ENCODE measurements around the gene TWIST2. TPM values are rescaled to one million over a fixed set of nuclear protein-coding genes. Genes with fewer than 3 reads are reported as not detected.

The TWIST2 gene
- total RNA-seq, 1 experiment from 2014 or later, result 5.0 TPM

- CTCF ChIA-PET, result no interaction called here
These were observed 24.9 kb downstream of the TWIST2 start for GRCh38 chr2:238872628-238873380.

DNA sequence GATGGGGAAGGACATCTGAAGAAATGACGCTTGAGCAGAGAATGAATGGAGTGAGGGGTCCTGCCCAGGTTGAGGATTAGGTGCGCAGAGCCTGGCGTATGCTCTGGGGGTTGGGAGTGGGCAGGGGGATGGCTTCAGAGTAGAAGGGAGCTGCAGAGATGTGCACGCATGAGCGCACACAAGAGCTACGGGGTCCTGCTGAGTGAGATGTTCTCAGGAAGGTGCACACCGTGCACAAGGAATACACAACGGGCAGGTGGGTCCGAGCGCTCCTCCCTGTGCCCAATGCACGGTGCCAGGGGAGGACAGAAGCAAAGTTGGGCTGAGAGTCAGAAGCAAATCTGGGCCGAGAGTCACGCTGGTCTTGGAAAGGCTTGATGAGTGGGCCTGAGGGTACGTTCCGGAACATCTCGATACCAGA, 25.5 kb downstream of the TWIST2 start:
- Histone ChIP-seq H2AFZ (no peak overlapping the region), H3K9me3 (ENCODE audit: insufficient read depth, low read depth) (no peaks in the 10 kb centered on the region), H3F3A (ENCODE audit: insufficient read depth, low read depth) (peaks cover 8% of the 10 kb centered on the region), H3K4me2 (no peak overlapping the region), H3K79me2 (ENCODE audit: low read depth) (no peaks in the 10 kb centered on the region), H3K27ac (no peak overlapping the region), H3K4me3 (no peak overlapping the region), H3K4me1 (replicated peaks; ENCODE audit: insufficient read depth) (no peaks in the 10 kb centered on the region), H3K9me2 (ENCODE audit: insufficient read depth) (no peaks in the 10 kb centered on the region), H4K20me1 (ENCODE audit: insufficient read depth) (no peaks in the 10 kb centered on the region), H3K36me3 (ENCODE audit: low read depth) (no peaks in the 10 kb centered on the region), H3K27me3 (ENCODE audit: insufficient read depth, low read depth) (peaks cover 59% of the 10 kb centered on the region)
- ChIA-PET CTCF (no interaction called here), POLR2A (ENCODE audit: unreplicated experiment) (no interaction called here)
- no peak for TF ChIP-seq EZH2 (IDR thresholded peaks at IDR 0.05; ENCODE audit: low read depth)
- no peak for TF ChIP-seq CTCF (conservative IDR thresholded peaks at IDR 0.05)
- BruUV-seq (replicated peaks), result no TSS peak
- intact Hi-C loops (cut with micrococcal nuclease; ENCODE audit: unreplicated experiment), result no loop called here
- DNase-seq, result no peak

More at GRCh38 chr2:238872628-238873380, 24.9 kb downstream of the TWIST2 start:
- Histone ChIP-seq H3F3A (ENCODE audit: insufficient read depth, low read depth) (peaks cover 8% of the 10 kb centered on the region), H3K27me3 (ENCODE audit: insufficient read depth, low read depth) (peaks cover 53% of the 10 kb centered on the region), H3K27ac (no peak overlapping the region), H3K4me3 (no peak overlapping the region), H3K4me2 (no peak overlapping the region), H3K4me1 (replicated peaks; ENCODE audit: insufficient read depth) (no peaks in the 10 kb centered on the region), H3K36me3 (ENCODE audit: low read depth) (no peaks in the 10 kb centered on the region), H4K20me1 (ENCODE audit: insufficient read depth) (no peaks in the 10 kb centered on the region), H3K79me2 (ENCODE audit: low read depth) (no peaks in the 10 kb centered on the region), H3K9me2 (ENCODE audit: insufficient read depth) (no peaks in the 10 kb centered on the region), H2AFZ (no peak overlapping the region), H3K9me3 (ENCODE audit: insufficient read depth, low read depth) (no peaks in the 10 kb centered on the region)
- BruUV-seq (replicated peaks), result no TSS peak
- POLR2A ChIA-PET (ENCODE audit: unreplicated experiment), result no interaction called here
- TF ChIP-seq EZH2 (IDR thresholded peaks at IDR 0.05; ENCODE audit: low read depth), result no peak
- TF ChIP-seq CTCF (conservative IDR thresholded peaks at IDR 0.05), result no peak
- intact Hi-C loops (cut with micrococcal nuclease; ENCODE audit: unreplicated experiment), result no loop called here
- no peak for DNase-seq

DNA sequence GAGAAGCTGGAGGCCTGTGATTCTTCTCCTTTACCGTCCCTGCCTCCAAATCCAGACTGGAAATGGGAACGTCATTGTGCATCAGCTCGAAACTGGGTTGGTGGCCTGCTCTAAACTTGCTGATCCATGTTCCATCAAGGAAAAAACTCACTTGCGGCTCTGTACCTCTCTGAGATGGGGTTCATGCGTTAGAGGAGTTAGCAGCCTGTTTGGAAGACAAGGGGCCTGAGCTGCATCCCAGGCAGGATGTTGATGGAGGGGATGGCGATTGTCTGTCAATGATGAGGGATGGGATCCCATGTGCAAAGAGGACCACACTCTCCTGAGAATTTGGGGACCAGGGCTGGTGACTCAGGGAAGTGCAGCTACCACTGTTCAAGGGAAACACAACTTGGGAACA, 26.0 kb downstream of the TWIST2 start:
- TF ChIP-seq CTCF (conservative IDR thresholded peaks at IDR 0.05) (no peak), EZH2 (IDR thresholded peaks at IDR 0.05; ENCODE audit: low read depth) (no peak)

More for the DNA sequence above, 26.0 kb downstream of the TWIST2 start:
- H3K9me2 ChIP-seq (ENCODE audit: insufficient read depth), result no peaks in the 10 kb centered on the region
- peaks cover 8% of the 10 kb centered on the region for H3F3A ChIP-seq (ENCODE audit: insufficient read depth, low read depth)
- intact Hi-C loops (cut with micrococcal nuclease; ENCODE audit: unreplicated experiment), result no loop called here
- DNase-seq, result no peak
- H3K36me3 ChIP-seq (ENCODE audit: low read depth), result no peaks in the 10 kb centered on the region
- no TSS peak for BruUV-seq (replicated peaks)
- no peak overlapping the region for H2AFZ ChIP-seq
- H3K79me2 ChIP-seq (ENCODE audit: low read depth), result no peaks in the 10 kb centered on the region
- no peak overlapping the region for H3K4me3 ChIP-seq
- H4K20me1 ChIP-seq (ENCODE audit: insufficient read depth), result no peaks in the 10 kb centered on the region
- ChIA-PET POLR2A (ENCODE audit: unreplicated experiment) (no interaction called here), CTCF (no interaction called here)
- H3K9me3 ChIP-seq (ENCODE audit: insufficient read depth, low read depth), result no peaks in the 10 kb centered on the region
- H3K4me1 ChIP-seq (replicated peaks; ENCODE audit: insufficient read depth), result no peaks in the 10 kb centered on the region
- H3K4me2 ChIP-seq, result no peak overlapping the region
- peaks cover 60% of the 10 kb centered on the region for H3K27me3 ChIP-seq (ENCODE audit: insufficient read depth, low read depth)
- no peak overlapping the region for H3K27ac ChIP-seq
